Activated CD4-positive, alpha-beta T cell treated with anti-CD3 and anti-CD28 coated beads, Interleukin-2, amount 10 ng/mL, durations not matched to agents 7 days and 5 days (primary cell): ENCODE data around the gene SMAD3. TPM values are rescaled to one million over a fixed set of nuclear protein-coding genes. Genes with fewer than 3 reads are reported as not detected.
A peak's percentile ranks its signal among the peaks of the same experiment; 100 is the strongest.
"Not testable (repeated sequence)": the region's sequence is repeated elsewhere in the genome, so short reads cannot be mapped to it uniquely, and the experiment has no call there.

Experiments used
- CTCF ChIA-PET: fragments of 350-600 bp; sonication (Branson Sonifier 250); formaldehyde crosslinking; loops from one replicate; lab custom pipeline; 2021; ENCODE audit warnings: antibody characterized with exemption; lab: Charles Lee
- POLR2A ChIA-PET: fragments of 350-600 bp; sonication (Branson Sonifier 250); formaldehyde crosslinking; loops from one replicate; lab custom pipeline; 2021; ENCODE audit warnings: antibody characterized with exemption; lab: Charles Lee
- DNase-seq: peaks from one replicate; pipeline ENCODE4 v3.0.0-alpha.2; 2020
- H3K27ac Mint-ChIP-seq: one replicate; pipeline ENCODE4 v1.8.0; 2021; ENCODE audit warnings: mild to moderate bottlenecking, moderate library complexity, mixed read lengths
- H3K27me3 Mint-ChIP-seq: one replicate; pipeline ENCODE4 v1.8.0; 2021; ENCODE audit warnings: mixed read lengths
- H3K36me3 Mint-ChIP-seq: one replicate; pipeline ENCODE4 v1.8.0; 2021; ENCODE audit warnings: low read depth, mixed read lengths
- H3K4me1 Mint-ChIP-seq: one replicate; pipeline ENCODE4 v1.8.0; 2021; ENCODE audit warnings: mixed read lengths
- H3K4me3 Mint-ChIP-seq: one replicate; pipeline ENCODE4 v1.8.0; 2021; ENCODE audit warnings: mild to moderate bottlenecking, moderate library complexity, mixed read lengths
- H3K9me3 Mint-ChIP-seq: one replicate; pipeline ENCODE4 v1.8.0; 2021; ENCODE audit warnings: mixed read lengths
- total RNA-seq, 2 experiments: library from RNA; stranded (reverse); gene quantifications; one replicate each; pipeline ENCODE4 v1.2.3, GENCODE V29; 2021

The SMAD3 gene
- total RNA-seq, 2 experiments from 2014 or later, result 81.6 to 83.9 TPM

- no peaks in the 10 kb centered on the region for H3K9me3 Mint-ChIP-seq
- peak overlapping the region; percentile 98 for H3K4me3 Mint-ChIP-seq
- DNase-seq, result peak; percentile 43
- peak overlapping the region; percentile 89 for H3K27ac Mint-ChIP-seq
- peaks cover 68% of the 10 kb centered on the region for H3K4me1 Mint-ChIP-seq
- H3K36me3 Mint-ChIP-seq, result peaks cover 55% of the 10 kb centered on the region
- CTCF ChIA-PET, result interaction anchor here (0.7 to 1.4 kb wide), 5 partner anchors 10 to 185 kb away, joined by 3 to 4 read pairs (median 3); partner anchors contain the start of genes AAGAB and IQCH
- POLR2A ChIA-PET, result interaction anchor here (0.9 to 1.6 kb wide), 2 partner anchors 15 to 33 kb away, joined by 5 to 8 read pairs; no protein-coding TSS in a partner anchor
- peaks cover 3% of the 10 kb centered on the region for H3K27me3 Mint-ChIP-seq
Measured at GRCh38 chr15:67068710-67069400, 3.5 kb downstream of the SMAD3 start.

- H3K4me3 Mint-ChIP-seq, result peak overlapping the region; percentile 98
- DNase-seq, result no peak
- peaks cover 63% of the 10 kb centered on the region for H3K36me3 Mint-ChIP-seq
- CTCF ChIA-PET, result interaction anchor here (0.6 to 1.1 kb wide), 3 partner anchors 10 to 167 kb away, joined by 3 to 4 read pairs (median 3); no protein-coding TSS in a partner anchor
- peaks cover 74% of the 10 kb centered on the region for H3K4me1 Mint-ChIP-seq
- H3K27ac Mint-ChIP-seq, result no peak overlapping the region
- no peaks in the 10 kb centered on the region for H3K27me3 Mint-ChIP-seq
- no peaks in the 10 kb centered on the region for H3K9me3 Mint-ChIP-seq
- POLR2A ChIA-PET, result no interaction called here
Measured at GRCh38 chr15:67070150-67070549, 4.7 kb downstream of the SMAD3 start.

- Mint-ChIP-seq H3K27me3 (no peaks in the 10 kb centered on the region), H3K27ac (peak overlapping the region; percentile 41)
Measured at GRCh38 chr15:67070892-67071664, 5.7 kb downstream of the SMAD3 start.

GRCh38 chr15:67072442-67072841, 7.0 kb downstream of the SMAD3 start:
- POLR2A ChIA-PET, result interaction anchor here (1.0 kb wide), 1 partner anchor 10 kb away, joined by 4 read pairs; no protein-coding TSS in a partner anchor
- no peaks in the 10 kb centered on the region for H3K9me3 Mint-ChIP-seq
- peak overlapping the region; percentile 50 for H3K4me3 Mint-ChIP-seq
- H3K27ac Mint-ChIP-seq, result peak overlapping the region; percentile 90
- CTCF ChIA-PET, result interaction anchor here (1.3 to 3.1 kb wide), 4 partner anchors 11 to 44 kb away, joined by 3 to 8 read pairs (median 6); no protein-coding TSS in a partner anchor
- DNase-seq, result no peak
- H3K27me3 Mint-ChIP-seq, result no peaks in the 10 kb centered on the region
- peaks cover 77% of the 10 kb centered on the region for H3K36me3 Mint-ChIP-seq
- peaks cover 94% of the 10 kb centered on the region for H3K4me1 Mint-ChIP-seq

More at GRCh38 chr15:67070892-67071664, 5.7 kb downstream of the SMAD3 start:
- CTCF ChIA-PET, result interaction anchor here (0.6 to 3.1 kb wide), 6 partner anchors 9 to 168 kb away, joined by 3 to 8 read pairs (median 3); no protein-coding TSS in a partner anchor
- no peak overlapping the region for H3K4me3 Mint-ChIP-seq
- peaks cover 84% of the 10 kb centered on the region for H3K4me1 Mint-ChIP-seq
- peaks cover 69% of the 10 kb centered on the region for H3K36me3 Mint-ChIP-seq
- POLR2A ChIA-PET, result interaction anchor here (0.6 kb wide), 1 partner anchor 57 kb away, joined by 3 read pairs; no protein-coding TSS in a partner anchor
- DNase-seq, result no peak
- H3K9me3 Mint-ChIP-seq, result no peaks in the 10 kb centered on the region

GRCh38 chr15:67072958-67073357, 7.6 kb downstream of the SMAD3 start:
- H3K9me3 Mint-ChIP-seq, result no peaks in the 10 kb centered on the region
- H3K4me1 Mint-ChIP-seq, result peaks cover 94% of the 10 kb centered on the region
- ChIA-PET POLR2A (interaction anchor here (1.0 kb wide), 1 partner anchor 10 kb away, joined by 4 read pairs; no protein-coding TSS in a partner anchor), CTCF (interaction anchor here (1.4 to 3.1 kb wide), 3 partner anchors 11 to 44 kb away, joined by 4 to 8 read pairs (median 7); no protein-coding TSS in a partner anchor)
- H3K27ac Mint-ChIP-seq, result peak overlapping the region; percentile 90
- peaks cover 77% of the 10 kb centered on the region for H3K36me3 Mint-ChIP-seq
- peak overlapping the region; percentile 50 for H3K4me3 Mint-ChIP-seq
- H3K27me3 Mint-ChIP-seq, result no peaks in the 10 kb centered on the region
- DNase-seq, result no peak

GRCh38 chr15:67074886-67075229, 9.5 kb downstream of the SMAD3 start:
- ChIA-PET POLR2A (no interaction called here), CTCF (no interaction called here)
- Mint-ChIP-seq H3K36me3 (peaks cover 78% of the 10 kb centered on the region), H3K4me3 (peak overlapping the region; percentile 50), H3K4me1 (peaks cover 91% of the 10 kb centered on the region), H3K27ac (peak overlapping the region; percentile 90), H3K9me3 (no peaks in the 10 kb centered on the region), H3K27me3 (no peaks in the 10 kb centered on the region)
- DNase-seq, result no peak

GRCh38 chr15:67075555-67076135, 10.2 kb downstream of the SMAD3 start:
- H3K4me3 Mint-ChIP-seq, result peak overlapping the region; percentile 48
- ChIA-PET CTCF (interaction anchor here (0.9 to 1.0 kb wide), 2 partner anchors 10 to 41 kb away, joined by 4 read pairs; no protein-coding TSS in a partner anchor), POLR2A (interaction anchor here (0.6 kb wide), 1 partner anchor 382 kb away, joined by 3 read pairs; no protein-coding TSS in a partner anchor)
- H3K27ac Mint-ChIP-seq, result peak overlapping the region; percentile 90
- H3K9me3 Mint-ChIP-seq, DNase-seq, H3K27me3 Mint-ChIP-seq: not testable (repeated sequence)
- H3K36me3 Mint-ChIP-seq, result peaks cover 79% of the 10 kb centered on the region
- H3K4me1 Mint-ChIP-seq, result peaks cover 91% of the 10 kb centered on the region

- no peaks in the 10 kb centered on the region for H3K27me3 Mint-ChIP-seq
- POLR2A ChIA-PET, result no interaction called here
- peaks cover under 1% of the 10 kb centered on the region for H3K9me3 Mint-ChIP-seq
- H3K4me3 Mint-ChIP-seq, result peak overlapping the region; percentile 48
- peaks cover 79% of the 10 kb centered on the region for H3K36me3 Mint-ChIP-seq
- H3K4me1 Mint-ChIP-seq, result peaks cover 91% of the 10 kb centered on the region
- no peak for DNase-seq
- CTCF ChIA-PET, result interaction anchor here (0.8 to 1.0 kb wide), 3 partner anchors 10 to 99 kb away, joined by 3 to 4 read pairs (median 4); no protein-coding TSS in a partner anchor
- H3K27ac Mint-ChIP-seq, result peak overlapping the region; percentile 84
Measured at GRCh38 chr15:67076147-67076843, 10.9 kb downstream of the SMAD3 start.

GRCh38 chr15:67077641-67078215, 12.3 kb downstream of the SMAD3 start:
- peaks cover 9% of the 10 kb centered on the region for H3K9me3 Mint-ChIP-seq
- H3K27ac Mint-ChIP-seq, result peak overlapping the region; percentile 5
- peaks cover 83% of the 10 kb centered on the region for H3K36me3 Mint-ChIP-seq
- H3K4me3 Mint-ChIP-seq, result no peak overlapping the region
- H3K27me3 Mint-ChIP-seq, result no peaks in the 10 kb centered on the region
- DNase-seq, result no peak
- CTCF ChIA-PET, result no interaction called here
- H3K4me1 Mint-ChIP-seq, result peaks cover 98% of the 10 kb centered on the region
- POLR2A ChIA-PET, result no interaction called here

GRCh38 chr15:67079361-67079760, 14.0 kb downstream of the SMAD3 start:
- peak overlapping the region; percentile 42 for H3K27ac Mint-ChIP-seq

GRCh38 chr15:67080118-67080899, 14.9 kb downstream of the SMAD3 start:
- POLR2A ChIA-PET, result no interaction called here
- H3K4me1 Mint-ChIP-seq, result peaks cover 96% of the 10 kb centered on the region
- CTCF ChIA-PET, result interaction anchor here (0.9 to 2.2 kb wide), 9 partner anchors 9 to 40 kb away, joined by 3 to 6 read pairs (median 3); no protein-coding TSS in a partner anchor
- DNase-seq, result no peak
- H3K9me3 Mint-ChIP-seq, result peaks cover 9% of the 10 kb centered on the region
- no peak overlapping the region for H3K4me3 Mint-ChIP-seq
- H3K27ac Mint-ChIP-seq, result peak overlapping the region; percentile 92
- no peaks in the 10 kb centered on the region for H3K27me3 Mint-ChIP-seq
- H3K36me3 Mint-ChIP-seq, result peaks cover 87% of the 10 kb centered on the region

More at GRCh38 chr15:67079361-67079760, 14.0 kb downstream of the SMAD3 start:
- Mint-ChIP-seq H3K4me1 (peaks cover 96% of the 10 kb centered on the region), H3K36me3 (peaks cover 86% of the 10 kb centered on the region), H3K9me3 (peaks cover 9% of the 10 kb centered on the region), H3K4me3 (no peak overlapping the region), H3K27me3 (no peaks in the 10 kb centered on the region)
- no peak for DNase-seq
- ChIA-PET POLR2A (no interaction called here), CTCF (interaction anchor here (0.9 to 1.2 kb wide), 6 partner anchors 9 to 19 kb away, joined by 3 to 4 read pairs (median 3); no protein-coding TSS in a partner anchor)
